HepG2 (cell line): ENCODE data around the gene EFNA3. TPM values are rescaled to one million over a fixed set of nuclear protein-coding genes. Genes with fewer than 3 reads are reported as not detected.

Experiments used
- ADNP ChIP-seq: sonication (generic); formaldehyde crosslinking; IDR thresholded peaks from 2 replicates; pipeline ENCODE4 v1.4.0; 2020; ENCODE audit warnings: missing genetic modification reagents
- CCAR2 ChIP-seq: fragments of 200-400 bp; formaldehyde crosslinking; optimal IDR thresholded peaks from 2 replicates; pipeline ENCODE3; 2018; ENCODE audit warnings: low read depth, mild to moderate bottlenecking, low read length, moderate library complexity
- CEBPB ChIP-seq: IDR thresholded peaks from 2 replicates; pipeline ENCODE4 v1.6.1; 2011; ENCODE audit warnings: low read depth, low read length, improper control_type of control experiment, borderline replicate concordance
- FOXO1 ChIP-seq: sonication (generic); formaldehyde crosslinking; IDR thresholded peaks from 2 replicates; pipeline ENCODE4 v1.4.0; 2020; ENCODE audit warnings: missing genetic modification reagents
- HOXA7 ChIP-seq: sonication (generic); formaldehyde crosslinking; IDR thresholded peaks from 2 replicates; pipeline ENCODE4 v1.8.1; 2022; ENCODE audit warnings: mild to moderate bottlenecking, missing genetic modification reagents, moderate library complexity
- KDM5A ChIP-seq: fragments of 200-600 bp; sonication (generic); IDR thresholded peaks from 2 replicates; pipeline ENCODE4 v1.7.0; 2018; ENCODE audit warnings: antibody characterized with exemption, mild to moderate bottlenecking, low read length, borderline replicate concordance
- KLF9 ChIP-seq: IDR thresholded peaks from 2 replicates; pipeline ENCODE4 v1.6.1; 2016; ENCODE audit warnings: low read depth
- NFYB ChIP-seq: sonication (generic); formaldehyde crosslinking; IDR thresholded peaks from 2 replicates; pipeline ENCODE4 v1.4.0; 2020; ENCODE audit warnings: missing genetic modification reagents
- REL ChIP-seq: sonication (generic); formaldehyde crosslinking; conservative IDR thresholded peaks from 2 replicates; pipeline ENCODE4 v1.8.0; 2022; ENCODE audit warnings: mild to moderate bottlenecking, missing genetic modification reagents, moderate library complexity
- SMARCE1 ChIP-seq: fragments of 450-650 bp; IDR thresholded peaks from 2 replicates; pipeline ENCODE4 v1.6.1; 2017; ENCODE audit warnings: borderline replicate concordance
- SRY ChIP-seq: sonication (generic); formaldehyde crosslinking; IDR thresholded peaks from 2 replicates; pipeline ENCODE4 v1.8.0; 2022; ENCODE audit warnings: mild to moderate bottlenecking, missing genetic modification reagents
- SUZ12 ChIP-seq: fragments of 150-350 bp; IDR thresholded peaks from 2 replicates; pipeline ENCODE4 v1.6.1; 2014; ENCODE audit warnings: low read depth, low read length
- TARDBP ChIP-seq: sonication (generic); formaldehyde crosslinking; IDR thresholded peaks from 2 replicates; pipeline ENCODE4 v1.8.0; 2022; ENCODE audit warnings: mild to moderate bottlenecking, missing genetic modification reagents
- TCF7L2 ChIP-seq: IDR thresholded peaks from 2 replicates; pipeline ENCODE4 v1.6.1; 2011; ENCODE audit warnings: mild to moderate bottlenecking, low read depth, low read length, moderate library complexity
- TRIM24 ChIP-seq: sonication (generic); formaldehyde crosslinking; IDR thresholded peaks from 2 replicates; pipeline ENCODE4 v1.8.0; 2022; ENCODE audit warnings: mild to moderate bottlenecking, missing genetic modification reagents
- YEATS2 ChIP-seq: sonication (generic); formaldehyde crosslinking; IDR thresholded peaks from 2 replicates; pipeline ENCODE4 v1.4.0; 2020; ENCODE audit warnings: missing genetic modification reagents, borderline replicate concordance
- ZC3H4 ChIP-seq: sonication (generic); formaldehyde crosslinking; IDR thresholded peaks from 2 replicates; pipeline ENCODE4 v1.4.0; 2020; ENCODE audit warnings: missing genetic modification reagents, borderline replicate concordance
- ZFX ChIP-seq: sonication (generic); formaldehyde crosslinking; IDR thresholded peaks from 2 replicates; pipeline ENCODE4 v1.4.0; 2020; ENCODE audit warnings: mild to moderate bottlenecking, low read depth, missing genetic modification reagents, moderate library complexity
- ZNF12 ChIP-seq: sonication (generic); formaldehyde crosslinking; IDR thresholded peaks from 2 replicates; pipeline ENCODE4 v1.5.0; 2020; ENCODE audit warnings: missing genetic modification reagents
- ZNF136 ChIP-seq: sonication (generic); formaldehyde crosslinking; IDR thresholded peaks from 2 replicates; pipeline ENCODE4 v1.8.1; 2022; ENCODE audit warnings: low read depth, mild to moderate bottlenecking, moderate library complexity, missing genetic modification reagents
- ZNF160 ChIP-seq: sonication (generic); formaldehyde crosslinking; IDR thresholded peaks from 2 replicates; pipeline ENCODE4 v1.8.0; 2022; ENCODE audit warnings: mild to moderate bottlenecking, inconsistent platforms, missing genetic modification reagents
- ZNF232 ChIP-seq: sonication (generic); formaldehyde crosslinking; IDR thresholded peaks from 2 replicates; pipeline ENCODE4 v1.4.0; 2020; ENCODE audit warnings: missing genetic modification reagents, borderline replicate concordance
- ZNF253 ChIP-seq: sonication (generic); formaldehyde crosslinking; IDR thresholded peaks from 2 replicates; pipeline ENCODE4 v1.8.0; 2022; ENCODE audit warnings: mild to moderate bottlenecking, missing genetic modification reagents, borderline replicate concordance
- ZNF263 ChIP-seq: sonication (generic); formaldehyde crosslinking; IDR thresholded peaks from 2 replicates; pipeline ENCODE4 v1.4.0; 2020; ENCODE audit warnings: missing genetic modification reagents
- ZNF337 ChIP-seq: sonication (generic); formaldehyde crosslinking; IDR thresholded peaks from 2 replicates; pipeline ENCODE4 v1.5.1; 2020; ENCODE audit warnings: missing genetic modification reagents, low read depth, mild to moderate bottlenecking, borderline replicate concordance
- ZNF557 ChIP-seq: sonication (generic); formaldehyde crosslinking; IDR thresholded peaks from 2 replicates; pipeline ENCODE4 v1.4.0; 2020; ENCODE audit warnings: missing genetic modification reagents
- ZNF558 ChIP-seq: sonication (generic); formaldehyde crosslinking; IDR thresholded peaks from 2 replicates; pipeline ENCODE4 v1.9.0; 2022; ENCODE audit warnings: mild to moderate bottlenecking, missing genetic modification reagents, borderline replicate concordance
- ZNF607 ChIP-seq: sonication (generic); formaldehyde crosslinking; IDR thresholded peaks from 2 replicates; pipeline ENCODE4 v1.5.1; 2020; ENCODE audit warnings: missing genetic modification reagents, mild to moderate bottlenecking, borderline replicate concordance
- ZSCAN12 ChIP-seq: sonication (generic); formaldehyde crosslinking; IDR thresholded peaks from 2 replicates; pipeline ENCODE4 v1.9.0; 2021; ENCODE audit warnings: mild to moderate bottlenecking, missing genetic modification reagents
- polyA plus RNA-seq, 8 experiments: library from polyadenylated mRNA; depleted of rRNA in 3 of 8; stranded (reverse) in 7 of 8; unstranded in 1 of 8; fragments of >200 nt; fragmentation: Illumina TruSeq in 4 of 8; extraction: Trizol in 4 of 8; gene quantifications; 2 replicates each; pipeline versions ENCODE4 v1.2.1 to v1.2.3, GENCODE V29; 2011 to 2016; ENCODE audit warnings: low read depth in 4 of 8, missing spikeins in 1 of 8, mixed read lengths in 1 of 8; ENCODE audit not compliant: insufficient read depth in 1 of 8
- total RNA-seq, 5 experiments: library from RNA; depleted of rRNA; stranded (reverse); fragments of >200 nt; fragmentation: Illumina TruSeq; extraction: Trizol; gene quantifications; 2 replicates each; pipeline ENCODE4 v1.2.3, GENCODE V29; 2016; ENCODE audit warnings: low read depth in 1 of 5
- TF ChIP-seq, protein P1 (sequence below): sonication (generic); formaldehyde crosslinking; IDR thresholded peaks from 2 replicates; pipeline ENCODE4 v1.4.0; 2020; ENCODE audit warnings: mild to moderate bottlenecking, low read depth, missing genetic modification reagents
- TF ChIP-seq, protein P2 (sequence below): sonication (generic); formaldehyde crosslinking; IDR thresholded peaks from 2 replicates; pipeline ENCODE4 v1.4.0; 2020; ENCODE audit warnings: missing genetic modification reagents

Gene EFNA3
- total and polyA plus RNA-seq, 2 of the 13 experiments (the other 11 are each of a cell fraction or from before 2014, with no cell fraction given), result 1.0 to 5.7 TPM

DNA sequence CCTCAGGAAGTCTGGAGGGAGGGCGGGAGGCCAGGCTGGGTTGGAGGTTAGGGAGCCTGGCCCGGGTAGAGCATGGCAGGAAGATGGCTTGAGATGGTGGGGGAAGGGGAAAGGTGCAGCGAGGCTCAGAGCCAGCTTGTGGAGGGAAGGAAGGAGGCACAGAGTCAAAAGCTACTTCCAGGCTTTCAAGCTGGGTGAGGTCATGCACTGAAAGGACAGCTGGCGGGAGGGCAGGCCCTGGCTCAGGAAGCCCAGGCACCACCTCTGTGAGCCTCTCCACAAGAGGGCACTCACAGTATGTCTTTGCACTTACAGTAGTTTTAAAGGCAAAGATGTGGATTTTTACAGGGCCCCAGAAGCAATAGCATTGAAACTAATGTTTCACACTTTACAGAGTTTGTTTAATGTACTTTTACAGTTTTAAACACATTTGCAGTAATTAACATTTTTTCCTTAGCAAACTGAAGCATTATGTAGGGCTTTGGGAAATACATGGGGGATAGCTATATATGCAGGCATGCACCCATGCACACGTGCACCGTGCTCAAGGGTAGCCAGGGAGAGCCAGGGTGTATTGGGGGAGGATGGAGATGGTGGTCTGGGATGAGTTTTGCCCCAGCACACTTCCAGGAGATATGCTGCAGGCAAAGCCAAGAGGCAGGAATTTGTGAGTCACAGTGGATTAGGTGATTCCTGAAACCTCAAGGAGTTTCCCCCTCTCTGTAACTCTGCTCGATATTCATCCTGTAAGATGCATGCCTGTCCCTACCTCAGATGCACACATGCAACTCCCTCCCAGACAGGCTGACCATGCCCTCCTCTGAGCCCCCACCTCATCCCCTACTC, 33.6 kb upstream of the EFNA3 start (continued):
- TF ChIP-seq ZC3H4 (CRISPR knock-in tag), result no peak
- no peak for TF ChIP-seq KDM5A
- TF ChIP-seq ZNF136 (CRISPR knock-in tag), result no peak
- no peak for TF ChIP-seq ZNF557
- TF ChIP-seq ADNP (CRISPR knock-in tag), result no peak
- no peak; the same call in 1 of the 2 replicates for TF ChIP-seq YEATS2 (CRISPR knock-in tag)
- TF ChIP-seq CCAR2, result no peak
- no peak for TF ChIP-seq SUZ12
- TF ChIP-seq, protein P1, sequence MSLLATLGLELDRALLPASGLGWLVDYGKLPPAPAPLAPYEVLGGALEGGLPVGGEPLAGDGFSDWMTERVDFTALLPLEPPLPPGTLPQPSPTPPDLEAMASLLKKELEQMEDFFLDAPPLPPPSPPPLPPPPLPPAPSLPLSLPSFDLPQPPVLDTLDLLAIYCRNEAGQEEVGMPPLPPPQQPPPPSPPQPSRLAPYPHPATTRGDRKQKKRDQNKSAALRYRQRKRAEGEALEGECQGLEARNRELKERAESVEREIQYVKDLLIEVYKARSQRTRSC, result no peak
- TF ChIP-seq NFYB (CRISPR knock-in tag), result no peak
- TF ChIP-seq HOXA7 (CRISPR knock-in tag), result no peak
- no peak for TF ChIP-seq ZNF253 (CRISPR knock-in tag)
- no peak for TF ChIP-seq ZNF607 (CRISPR knock-in tag)
- no peak for TF ChIP-seq REL
- TF ChIP-seq ZNF232 (CRISPR knock-in tag), result no peak
- TF ChIP-seq ZFX (CRISPR knock-in tag), result peak; percentile 56; the same call in 1 of the 2 replicates
- no peak for TF ChIP-seq ZNF12 (CRISPR knock-in tag)
- TF ChIP-seq, protein P2, sequence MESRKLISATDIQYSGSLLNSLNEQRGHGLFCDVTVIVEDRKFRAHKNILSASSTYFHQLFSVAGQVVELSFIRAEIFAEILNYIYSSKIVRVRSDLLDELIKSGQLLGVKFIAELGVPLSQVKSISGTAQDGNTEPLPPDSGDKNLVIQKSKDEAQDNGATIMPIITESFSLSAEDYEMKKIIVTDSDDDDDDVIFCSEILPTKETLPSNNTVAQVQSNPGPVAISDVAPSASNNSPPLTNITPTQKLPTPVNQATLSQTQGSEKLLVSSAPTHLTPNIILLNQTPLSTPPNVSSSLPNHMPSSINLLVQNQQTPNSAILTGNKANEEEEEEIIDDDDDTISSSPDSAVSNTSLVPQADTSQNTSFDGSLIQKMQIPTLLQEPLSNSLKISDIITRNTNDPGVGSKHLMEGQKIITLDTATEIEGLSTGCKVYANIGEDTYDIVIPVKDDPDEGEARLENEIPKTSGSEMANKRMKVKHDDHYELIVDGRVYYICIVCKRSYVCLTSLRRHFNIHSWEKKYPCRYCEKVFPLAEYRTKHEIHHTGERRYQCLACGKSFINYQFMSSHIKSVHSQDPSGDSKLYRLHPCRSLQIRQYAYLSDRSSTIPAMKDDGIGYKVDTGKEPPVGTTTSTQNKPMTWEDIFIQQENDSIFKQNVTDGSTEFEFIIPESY (CRISPR knock-in tag), result peak; percentile 52
- TF ChIP-seq ZSCAN12, result no peak
- peak; percentile 60; the same call in 1 of the 2 replicates for TF ChIP-seq SRY (CRISPR knock-in tag)
- no peak for TF ChIP-seq CEBPB
- TF ChIP-seq SMARCE1, result no peak
- TF ChIP-seq TARDBP (CRISPR knock-in tag), result no peak
- no peak for TF ChIP-seq ZNF337 (CRISPR knock-in tag)
- TF ChIP-seq FOXO1 (CRISPR knock-in tag), result no peak
- no peak for TF ChIP-seq TCF7L2
- no peak for TF ChIP-seq TRIM24
- TF ChIP-seq ZNF263 (CRISPR knock-in tag), result no peak
- TF ChIP-seq ZNF160 (CRISPR knock-in tag), result no peak
- TF ChIP-seq KLF9, result no peak
- no peak for TF ChIP-seq ZNF558 (CRISPR knock-in tag)
